Stomach (tissue), 9 donors: ENCODE measurements around the gene AMPH. TPM values are rescaled to one million over a fixed set of nuclear protein-coding genes. Genes with fewer than 3 reads are reported as not detected.

ENCODE experiments used
- DNase-seq, 2 donors: peaks; one replicate each; pipeline versions ENCODE4 v3.0.0 to v3.0.0-alpha.2; 2013 to 2019
- H3K27ac ChIP-seq, 5 donors: fragments of 200-600 bp in 4 of 5; sonication (generic) in 4 of 5; one replicate each; pipeline ENCODE4 v1.5.1; 2013 to 2019; ENCODE audit warnings: mild to moderate bottlenecking in 1 of 5, moderate library complexity in 1 of 5
- H3K27me3 ChIP-seq, 3 donors: fragments of 200-600 bp; sonication (generic); one replicate each; pipeline ENCODE4 v1.5.1; 2017 to 2019; ENCODE audit warnings: mixed run types in 1 of 3
- H3K36me3 ChIP-seq, 4 donors: fragments of 200-600 bp; sonication (generic); 1 replicate in 3 of 4; 2 replicates in 1 of 4; pipeline ENCODE4 v1.5.1; 2016 to 2019
- H3K4me1 ChIP-seq, 4 donors: fragments of 200-600 bp; sonication (generic); one replicate each; pipeline ENCODE4 v1.5.1; 2016 to 2019
- H3K4me3 ChIP-seq, 4 donors: fragments of 200-600 bp; sonication (generic) in 3 of 4; one replicate each; pipeline ENCODE4 v1.5.1; 2016 to 2019; ENCODE audit warnings: mild to moderate bottlenecking in 1 of 4
- H3K9me3 ChIP-seq, 4 donors: fragments of 200-600 bp; sonication (generic); one replicate each; pipeline ENCODE4 v1.5.1; 2016 to 2019
- CTCF ChIP-seq, 7 experiments: fragments of 450-650 bp in 4 of 7; fragments of 200-600 bp in 3 of 7; sonication (generic) in 3 of 7; IDR thresholded peaks; one replicate each; pipeline ENCODE4 v1.5.1; 2016 to 2019; ENCODE audit warnings: antibody characterized with exemption in 7 of 7, control low read depth in 2 of 7, mild to moderate bottlenecking in 1 of 7
- EP300 ChIP-seq: sonication (generic); formaldehyde crosslinking; IDR thresholded peaks from one replicate; pipeline ENCODE4 v1.6.1; 2017; ENCODE audit warnings: antibody characterized with exemption
- POLR2A ChIP-seq, 4 donors: fragments of 450-650 bp; IDR thresholded peaks; one replicate each; pipeline ENCODE4 v1.6.1; 2016; ENCODE audit warnings: antibody characterized with exemption in 4 of 4, control low read depth in 2 of 4, mild to moderate bottlenecking in 1 of 4, moderate library complexity in 1 of 4
- POLR2AphosphoS5 ChIP-seq, 3 donors: sonication (generic); formaldehyde crosslinking; IDR thresholded peaks; one replicate each; pipeline ENCODE4 v1.6.1; 2016; ENCODE audit warnings: antibody characterized with exemption in 3 of 3
- WGBS, 5 donors: extraction: QIAGEN DNeasy Blood & Tissue Kit in 3 of 5; methylation state at CpG; one replicate each; pipeline versions ENCODE4 v1.1.5 to v1.1.7; 2013 to 2018; 5-methylcytosine and 5-hydroxymethylcytosine counted together
- intact Hi-C: fragments of 100-400 bp; cut with DNase I; formaldehyde crosslinking; loops from one replicate; pipeline ENCODE4 v1.15.1; 2023; ENCODE audit warnings: low total_unique reads
- polyA plus RNA-seq, 3 donors: library from polyadenylated mRNA; stranded (reverse); fragments of 200-250 nt; gene quantifications; one replicate each; pipeline ENCODE4 v1.2.3, GENCODE V29; 2013
- total RNA-seq, 5 donors: library from RNA; depleted of rRNA; stranded (reverse); fragments of >200 nt; gene quantifications; one replicate each; pipeline versions ENCODE4 v1.1.0 to v1.2.3, GENCODE V29; 2014 to 2016
- donor health status: healthy with polysubstance abuse.
- donor health status: Bipolar disorder and iron deficiency.
- donor health status: healthy.

The AMPH gene
- total and polyA plus RNA-seq, 8 donors = 0.80 to 13.0 (median 4.6) TPM; not detected in 1

GRCh38 chr7:38592737-38593288 is 38.4 kb downstream of the AMPH start:
- no peak overlapping the region for H3K27ac ChIP-seq
- DNase-seq = no peak
- H3K4me3 ChIP-seq = no peak overlapping the region
- no peaks in the 10 kb centered on the region for H3K27me3 ChIP-seq
- H3K4me1 ChIP-seq = no peaks in the 10 kb centered on the region
- H3K9me3 ChIP-seq = no peaks in the 10 kb centered on the region
- WGBS, 5 donors = 38 to 84% (median 73%) methylated on average over 2 of the region's 2 CpGs
- no peaks in the 10 kb centered on the region for H3K36me3 ChIP-seq
- intact Hi-C loops = no loop called here
- no peak for TF ChIP-seq POLR2A (IDR thresholded peaks at IDR 0.05)
- no peak for TF ChIP-seq CTCF (IDR thresholded peaks at IDR 0.05)
- no peak for TF ChIP-seq EP300
- no peak for TF ChIP-seq POLR2AphosphoS5 (IDR thresholded peaks at IDR 0.05)

DNA sequence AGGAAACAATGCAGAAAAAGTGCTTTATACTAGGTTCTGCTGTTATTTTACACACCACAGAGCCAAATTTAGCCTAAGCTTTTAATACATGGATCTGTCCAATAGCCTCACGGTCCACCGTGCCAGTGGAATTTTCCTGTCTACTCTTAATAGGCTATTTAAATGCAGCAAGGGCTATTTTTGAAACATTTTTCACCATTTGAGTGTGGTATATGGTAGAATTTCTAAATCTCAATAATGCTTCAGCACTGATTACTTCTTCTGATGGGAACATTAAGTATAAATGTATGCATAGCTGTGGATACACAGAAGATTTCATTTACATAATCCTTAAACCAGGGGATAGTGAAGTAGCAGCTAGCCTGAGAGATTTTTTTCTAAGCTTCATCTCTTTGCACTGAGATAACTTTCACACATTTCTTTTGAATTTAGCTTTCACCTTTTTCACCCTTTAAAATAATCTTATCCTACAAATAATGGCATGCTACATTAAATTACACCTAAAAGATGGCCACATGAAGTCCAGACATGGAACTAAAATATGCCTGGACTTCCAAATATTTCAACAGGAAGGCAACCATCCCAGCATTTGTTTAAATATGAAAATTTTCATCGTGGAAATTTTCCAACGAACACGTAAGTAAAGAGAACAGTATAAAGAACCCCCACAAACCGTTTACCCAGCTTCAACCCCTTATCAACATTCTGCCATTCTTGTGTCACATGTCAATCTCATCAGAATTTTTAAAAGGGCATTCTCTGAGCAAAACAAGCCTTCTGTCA is 45.4 kb downstream of the AMPH start:
- H3K4me3 ChIP-seq = no peak overlapping the region
- WGBS, 5 donors = 47 to 62% (median 53%) methylated on average over 6 of the region's 6 CpGs
- H3K27me3 ChIP-seq = no peaks in the 10 kb centered on the region
- TF ChIP-seq CTCF (IDR thresholded peaks at IDR 0.05) = no peak
- no peak for TF ChIP-seq POLR2A (IDR thresholded peaks at IDR 0.05)
- TF ChIP-seq POLR2AphosphoS5 (IDR thresholded peaks at IDR 0.05) = no peak
- no peak for TF ChIP-seq EP300
- H3K36me3 ChIP-seq = no peaks in the 10 kb centered on the region
- intact Hi-C loops = no loop called here
- H3K9me3 ChIP-seq = no peaks in the 10 kb centered on the region
- peaks cover 0 to 8% (median 2%) of the 10 kb centered on the region in 4 donors for H3K4me1 ChIP-seq
- DNase-seq = peak in 1 of 2 donors; percentile 9
- H3K27ac ChIP-seq = no peak overlapping the region

DNA sequence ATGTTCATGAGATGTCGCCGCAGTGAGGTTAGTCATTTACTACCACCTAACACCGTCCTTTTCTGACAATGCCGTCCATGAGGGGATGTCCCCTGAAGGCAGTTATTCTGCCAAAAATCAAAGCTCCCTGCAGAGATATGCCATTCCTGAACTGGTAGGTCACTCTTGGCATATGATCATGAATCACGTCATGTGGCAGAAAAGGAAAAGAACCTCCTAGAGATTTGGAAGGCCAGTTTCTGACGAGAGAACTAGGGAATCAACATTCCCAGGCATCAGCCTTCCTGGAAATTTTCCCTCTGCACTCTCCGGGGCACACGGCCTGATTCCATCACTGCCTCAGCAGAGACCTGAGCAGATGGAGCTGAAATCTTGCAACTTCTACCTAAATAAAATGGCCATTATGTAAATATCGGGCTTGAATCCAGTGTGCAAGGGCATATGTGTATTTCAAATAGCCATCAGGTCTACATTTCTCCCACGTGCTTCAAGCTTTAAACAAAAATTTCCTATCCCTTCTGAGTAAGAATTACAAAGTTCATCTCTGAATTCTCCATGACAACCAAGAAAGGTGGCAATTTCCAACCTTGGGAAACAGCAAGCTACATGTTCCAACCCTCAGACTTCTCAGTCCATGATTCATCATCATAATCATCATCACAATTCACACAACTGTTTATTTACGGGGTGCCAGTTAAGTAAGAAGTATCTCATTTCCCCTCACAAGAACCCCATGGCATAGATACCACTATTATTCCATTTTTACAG is 46.5 kb downstream of the AMPH start:
- 53 to 79% (median 77%) methylated on average over 11 of the region's 11 CpGs for WGBS, 5 donors
- Histone ChIP-seq H3K36me3 (no peaks in the 10 kb centered on the region), H3K27ac (no peak overlapping the region), H3K4me1 (peaks cover 0 to 8% (median 2%) of the 10 kb centered on the region in 4 donors), H3K4me3 (no peak overlapping the region), H3K27me3 (no peaks in the 10 kb centered on the region), H3K9me3 (no peaks in the 10 kb centered on the region)
- DNase-seq = peak in 1 of 2 donors; percentile 20
- intact Hi-C loops = no loop called here
- no peak for TF ChIP-seq CTCF (IDR thresholded peaks at IDR 0.05)
- no peak for TF ChIP-seq POLR2A (IDR thresholded peaks at IDR 0.05)
- no peak for TF ChIP-seq EP300
- TF ChIP-seq POLR2AphosphoS5 (IDR thresholded peaks at IDR 0.05) = no peak

GRCh38 chr7:38580485-38580884 is 50.7 kb downstream of the AMPH start:
- Histone ChIP-seq H3K4me1 (peaks cover 0 to 5% (median 2%) of the 10 kb centered on the region in 4 donors), H3K4me3 (no peak overlapping the region), H3K27ac (no peak overlapping the region), H3K36me3 (no peaks in the 10 kb centered on the region), H3K27me3 (no peaks in the 10 kb centered on the region), H3K9me3 (peaks cover 0 to 4% (median 2%) of the 10 kb centered on the region in 4 donors)
- 65 to 87% (median 82%) methylated on average over 5 of the region's 5 CpGs for WGBS, 5 donors
- intact Hi-C loops = no loop called here
- TF ChIP-seq CTCF (IDR thresholded peaks at IDR 0.05) = no peak
- no peak for TF ChIP-seq EP300
- TF ChIP-seq POLR2A (IDR thresholded peaks at IDR 0.05) = no peak
- TF ChIP-seq POLR2AphosphoS5 (IDR thresholded peaks at IDR 0.05) = no peak
- DNase-seq = no peak
